ENCODE results near the gene GKN1.

The GKN1 gene

DNA sequence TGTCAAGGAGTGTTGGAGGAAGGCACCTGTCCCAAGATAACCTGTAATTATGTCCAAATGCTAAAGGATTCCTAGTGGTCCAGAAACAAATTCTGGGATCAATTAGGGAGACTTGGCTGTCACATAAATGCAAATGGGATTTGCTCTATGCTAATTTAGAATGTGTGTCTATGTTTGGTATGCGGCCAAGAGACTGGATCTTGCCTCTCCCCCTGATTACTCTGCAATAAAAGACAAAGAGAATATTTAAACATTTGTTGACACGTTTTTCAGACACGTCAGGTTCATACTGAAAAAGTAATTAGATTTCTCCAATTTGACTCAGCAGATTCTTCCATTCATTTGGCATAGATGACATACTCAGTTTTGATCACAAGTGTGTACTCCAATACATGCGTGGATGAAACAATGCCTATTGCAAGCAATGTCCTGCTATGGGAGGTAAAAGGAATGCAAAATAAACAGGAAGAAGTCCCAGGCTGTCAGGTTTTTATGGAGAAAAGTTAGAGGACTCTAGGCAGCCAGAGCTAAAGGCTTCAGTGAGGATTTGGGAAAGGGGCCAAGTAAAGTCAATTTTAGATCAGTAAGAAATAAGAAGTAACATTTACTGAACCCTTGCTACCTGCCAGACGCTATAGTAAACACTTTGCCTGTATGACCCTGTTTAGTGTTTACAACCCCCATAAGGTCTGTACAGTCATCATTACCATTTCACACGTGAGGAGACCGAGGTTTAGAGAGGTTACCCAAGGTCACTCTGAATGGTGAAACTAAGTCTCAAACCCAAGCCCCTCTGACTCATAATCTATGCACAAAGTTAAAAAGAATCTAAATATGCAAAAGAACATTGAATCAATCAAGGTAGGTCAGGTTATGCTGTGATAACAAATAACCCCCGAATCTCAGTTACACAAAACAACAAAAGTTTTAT, 46.3 kb downstream of the GKN1 start:
- Mint-ChIP-seq H3K36me3 (ENCODE audit: low read depth) (no peaks in the 10 kb centered on the region), H3K27me3 (ENCODE audit: low read depth) (peaks cover 35% of the 10 kb centered on the region), H3K27ac (no peak overlapping the region), H3K4me3 (no peak overlapping the region), H3K4me1 (ENCODE audit: low read depth) (no peaks in the 10 kb centered on the region), H3K9me3 (no peaks in the 10 kb centered on the region)
- DNase-seq (ENCODE audit: low spot score), result no peak

DNA sequence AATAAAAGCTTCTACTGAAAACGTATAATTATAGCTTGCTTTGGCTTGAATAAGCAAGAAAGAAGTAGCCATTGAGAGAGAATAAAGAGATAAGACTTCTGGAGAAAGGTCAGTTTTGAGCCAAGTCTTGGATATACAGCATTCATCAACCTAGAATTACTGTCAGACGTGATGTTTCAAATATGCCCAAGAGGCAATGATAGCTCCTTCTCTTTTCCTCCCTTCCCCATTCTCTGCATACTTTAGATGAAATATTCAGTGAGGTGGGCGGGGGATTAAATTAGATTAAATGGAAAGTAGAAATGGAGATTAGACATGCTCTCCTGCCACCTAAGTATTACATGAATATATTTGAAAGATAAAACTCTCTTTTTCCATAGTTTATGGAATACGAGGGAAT, 47.3 kb downstream of the GKN1 start:
- no peak for DNase-seq (ENCODE audit: low spot score)
- H3K27ac Mint-ChIP-seq, result no peak overlapping the region
- no peaks in the 10 kb centered on the region for H3K4me1 Mint-ChIP-seq (ENCODE audit: low read depth)
- no peaks in the 10 kb centered on the region for H3K9me3 Mint-ChIP-seq
- no peaks in the 10 kb centered on the region for H3K36me3 Mint-ChIP-seq (ENCODE audit: low read depth)
- no peak overlapping the region for H3K4me3 Mint-ChIP-seq
- H3K27me3 Mint-ChIP-seq (ENCODE audit: low read depth), result peaks cover 36% of the 10 kb centered on the region

DNA sequence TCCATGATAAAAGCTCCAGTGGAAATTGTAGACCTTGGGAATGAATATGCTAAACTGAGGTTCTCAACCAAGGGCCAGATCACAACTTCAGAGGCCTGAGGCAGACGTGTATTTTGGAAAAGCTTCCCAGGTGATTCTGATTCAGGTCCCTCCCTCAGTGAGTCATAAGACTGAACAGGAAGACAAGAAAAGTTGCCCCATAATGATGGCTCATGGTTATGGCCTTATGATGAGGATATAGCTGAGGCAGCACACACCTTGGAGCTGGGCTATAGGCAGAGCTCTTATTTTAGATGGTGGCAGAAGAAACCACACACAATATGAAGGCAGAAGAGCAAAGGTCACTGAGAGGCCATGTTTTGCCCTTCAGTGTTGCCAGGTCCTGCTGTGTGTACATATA, 48.1 kb downstream of the GKN1 start:
- Mint-ChIP-seq H3K27ac (no peak overlapping the region), H3K27me3 (ENCODE audit: low read depth) (peaks cover 33% of the 10 kb centered on the region), H3K36me3 (ENCODE audit: low read depth) (no peaks in the 10 kb centered on the region), H3K4me3 (no peak overlapping the region), H3K9me3 (no peaks in the 10 kb centered on the region), H3K4me1 (ENCODE audit: low read depth) (no peaks in the 10 kb centered on the region)
- DNase-seq (ENCODE audit: low spot score), result no peak

DNA sequence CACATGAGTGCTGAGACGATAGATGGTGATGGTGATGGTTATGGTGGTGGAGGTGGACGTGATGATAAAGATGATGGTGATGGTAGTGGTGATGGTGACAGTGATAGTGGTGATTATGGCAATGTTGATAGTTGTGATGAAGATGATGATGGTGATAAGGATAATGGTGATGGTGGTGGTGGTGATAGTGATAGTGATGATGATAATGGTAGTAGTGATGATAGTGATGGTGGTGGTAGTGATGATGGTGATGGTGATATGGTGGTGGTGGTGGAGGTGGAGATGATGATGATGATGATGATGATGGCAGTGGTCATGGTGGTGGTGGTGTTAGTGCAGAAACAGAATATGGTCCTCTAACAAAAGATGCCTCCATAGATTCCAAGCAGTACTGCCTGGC, 48.8 kb downstream of the GKN1 start:
- peaks cover 30% of the 10 kb centered on the region for H3K27me3 Mint-ChIP-seq (ENCODE audit: low read depth)
- no peak overlapping the region for H3K4me3 Mint-ChIP-seq

DNA sequence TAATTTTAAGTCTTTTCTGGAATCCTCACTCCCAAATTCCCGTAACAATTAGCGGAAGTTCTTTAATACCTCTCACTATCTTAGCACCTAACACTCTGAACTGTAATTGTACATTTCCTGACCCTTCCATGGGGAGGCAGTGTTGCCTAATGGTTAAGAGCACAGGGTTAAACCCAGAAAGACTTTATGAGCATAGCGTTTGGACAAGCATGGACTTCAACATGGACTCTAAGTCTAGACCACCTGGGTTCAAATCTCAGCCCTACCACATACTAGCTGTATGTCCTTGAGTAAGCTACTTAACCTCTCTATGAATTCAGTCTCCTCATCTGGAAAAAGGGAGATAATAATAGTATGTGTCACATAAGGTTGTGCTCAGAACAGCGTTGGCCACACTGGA, 51.6 kb downstream of the GKN1 start:
- no peaks in the 10 kb centered on the region for H3K9me3 Mint-ChIP-seq
- no peaks in the 10 kb centered on the region for H3K4me1 Mint-ChIP-seq (ENCODE audit: low read depth)
- no peak overlapping the region for H3K4me3 Mint-ChIP-seq
- DNase-seq (ENCODE audit: low spot score), result peak; percentile 28
- peaks cover 22% of the 10 kb centered on the region for H3K27me3 Mint-ChIP-seq (ENCODE audit: low read depth)
- no peak overlapping the region for H3K27ac Mint-ChIP-seq
- no peaks in the 10 kb centered on the region for H3K36me3 Mint-ChIP-seq (ENCODE audit: low read depth)

More for the DNA sequence above, 48.8 kb downstream of the GKN1 start:
- Mint-ChIP-seq H3K27ac (no peak overlapping the region), H3K36me3 (ENCODE audit: low read depth) (no peaks in the 10 kb centered on the region), H3K9me3 (no peaks in the 10 kb centered on the region), H3K4me1 (ENCODE audit: low read depth) (no peaks in the 10 kb centered on the region)
- DNase-seq (ENCODE audit: low spot score), result no peak

DNA sequence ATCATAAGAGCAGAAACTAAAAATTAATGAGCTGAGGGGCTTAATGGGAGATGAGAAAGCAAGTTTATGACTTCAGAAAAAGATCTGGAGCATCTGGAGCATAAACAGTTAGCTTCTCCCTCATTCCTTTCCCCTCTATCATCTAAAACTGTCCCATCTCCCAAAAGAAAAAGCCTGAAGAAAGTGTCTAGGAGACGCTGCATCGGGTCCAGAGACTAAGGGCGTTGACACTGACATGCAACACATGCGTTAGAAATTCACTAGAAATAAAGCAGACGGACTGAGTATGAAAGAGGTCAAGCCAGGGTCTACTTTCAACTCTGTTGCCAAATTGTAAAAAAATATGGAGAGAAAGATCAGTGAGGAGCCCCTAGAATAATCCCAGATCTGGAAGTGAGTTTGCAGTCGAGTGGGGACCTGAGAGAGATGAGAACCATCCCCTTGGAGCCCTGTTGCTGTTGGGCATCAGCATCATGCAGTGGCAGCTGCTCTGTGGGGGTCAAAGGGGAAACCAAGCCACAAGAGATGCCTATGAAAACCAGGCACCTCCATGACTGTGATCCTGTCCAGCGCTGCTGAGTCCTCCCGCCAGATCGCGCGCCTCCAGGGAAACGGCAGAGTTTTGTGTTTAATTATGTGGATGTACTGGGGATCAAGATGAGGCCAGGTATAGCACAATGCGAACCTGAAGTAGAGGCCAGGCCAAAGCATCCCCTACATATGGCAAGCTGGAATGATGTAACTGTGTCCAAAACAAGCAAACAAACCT, 52.4 kb downstream of the GKN1 start:
- DNase-seq (ENCODE audit: low spot score), result no peak
- Mint-ChIP-seq H3K4me1 (ENCODE audit: low read depth) (no peaks in the 10 kb centered on the region), H3K27me3 (ENCODE audit: low read depth) (peaks cover 22% of the 10 kb centered on the region), H3K36me3 (ENCODE audit: low read depth) (no peaks in the 10 kb centered on the region), H3K9me3 (no peaks in the 10 kb centered on the region), H3K4me3 (no peak overlapping the region), H3K27ac (no peak overlapping the region)

All from T-helper 2 cell treated with Interferon-gamma antibody and Interleukin-4, amounts not matched to agents 5 μg/mL and 100 μg/mL, for 36 hours (primary cell).